IMR-90 (cell line): ENCODE data around the gene ATG4A. TPM values are rescaled to one million over a fixed set of nuclear protein-coding genes. Genes with fewer than 3 reads are reported as not detected.

ENCODE experiments used
- ATAC-seq: fragments of 200-7000 bp; cut with Tn5 transposase; 2 replicates; pipeline ENCODE4 v1.9.1; 2020; ENCODE audit warnings: low read depth, mild to moderate bottlenecking, moderate library complexity
- BruUV-seq: library from RNA; stranded (reverse); fragments of 400-500 nt; replicated peaks from 2 replicates; lab custom pipeline; 2021; lab: Mats Ljungman, UMichigan
- CTCF ChIA-PET: fragments of 300-600 bp; formaldehyde crosslinking; extraction: SDS; loops from one replicate; lab custom pipeline; 2021; ENCODE audit warnings: antibody characterized with exemption; lab: Yijun Ruan, JAX
- POLR2A ChIA-PET: fragments of 300-600 bp; sonication (Branson Sonifier 250); formaldehyde crosslinking; loops from one replicate; lab custom pipeline; 2022; ENCODE audit warnings: antibody characterized with exemption; ENCODE audit not compliant: unreplicated experiment; lab: Charles Lee
- DNase-seq: peaks from one replicate; pipeline ENCODE4 v3.0.0; 2013
- H2AFZ ChIP-seq: replicated peaks from 2 replicates; pipeline ENCODE3; 2013; ENCODE audit warnings: low read length, mild to moderate bottlenecking; ENCODE audit not compliant: poor library complexity
- H2AK5ac ChIP-seq: 2 replicates; pipeline ENCODE4 v1.6.1; 2013; ENCODE audit warnings: low read depth, low read length, inconsistent platforms
- H2AK9ac ChIP-seq: replicated peaks from 2 replicates; pipeline ENCODE3; 2013; ENCODE audit warnings: mild to moderate bottlenecking, low read depth, low read length, moderate library complexity; ENCODE audit not compliant: poor library complexity
- H2BK120ac ChIP-seq: 2 replicates; pipeline ENCODE4 v1.6.1; 2013; ENCODE audit warnings: low read depth, low read length, inconsistent platforms
- H2BK15ac ChIP-seq: 3 replicates; pipeline ENCODE4 v1.6.1; 2013; ENCODE audit warnings: low read depth, low read length, inconsistent platforms
- H2BK20ac ChIP-seq: 2 replicates; pipeline ENCODE4 v1.6.1; 2013; ENCODE audit warnings: low read depth, mild to moderate bottlenecking, inconsistent platforms, low read length, moderate library complexity
- H2BK5ac ChIP-seq: 2 replicates; pipeline ENCODE4 v1.6.1; 2013; ENCODE audit warnings: mild to moderate bottlenecking, low read depth, low read length, inconsistent platforms; ENCODE audit not compliant: poor library complexity, severe bottlenecking
- H3K14ac ChIP-seq: replicated peaks from 2 replicates; pipeline ENCODE4 v1.6.1; 2013; ENCODE audit warnings: low read depth, low read length, inconsistent platforms
- H3K18ac ChIP-seq: 2 replicates; pipeline ENCODE4 v1.6.1; 2013; ENCODE audit warnings: low read depth, low read length, control low read depth
- H3K23ac ChIP-seq: 2 replicates; pipeline ENCODE4 v1.6.1; 2013; ENCODE audit warnings: low read depth, low read length, inconsistent platforms
- H3K27ac ChIP-seq: 2 replicates; pipeline ENCODE4 v1.5.1; 2013; ENCODE audit warnings: mild to moderate bottlenecking, control low read depth, low read length; ENCODE audit not compliant: insufficient read depth
- H3K27me3 ChIP-seq: 2 replicates; pipeline ENCODE4 v1.6.1; 2013; ENCODE audit warnings: low read length; ENCODE audit not compliant: control insufficient read depth, insufficient read depth
- H3K36me3 ChIP-seq: 2 replicates; pipeline ENCODE4 v1.6.1; 2013; ENCODE audit warnings: low read length, mixed read lengths; ENCODE audit not compliant: control insufficient read depth, insufficient read depth
- H3K4ac ChIP-seq: 2 replicates; pipeline ENCODE4 v1.6.1; 2013; ENCODE audit warnings: low read depth, low read length, inconsistent platforms
- H3K4me1 ChIP-seq: 2 replicates; pipeline ENCODE4 v1.6.1; 2013; ENCODE audit warnings: low read length, mixed read lengths; ENCODE audit not compliant: control insufficient read depth, insufficient read depth
- H3K4me2 ChIP-seq: 2 replicates; pipeline ENCODE4 v1.6.1; 2013; ENCODE audit warnings: low read depth, mild to moderate bottlenecking, control low read depth, low read length, moderate library complexity
- H3K4me3 ChIP-seq: 2 replicates; pipeline ENCODE4 v1.5.1; 2013; ENCODE audit warnings: low read depth, mild to moderate bottlenecking, control low read depth, low read length, moderate library complexity; ENCODE audit not compliant: insufficient read depth
- H3K56ac ChIP-seq: 2 replicates; pipeline ENCODE4 v1.6.1; 2013; ENCODE audit warnings: low read length, inconsistent platforms; ENCODE audit not compliant: insufficient read depth; ENCODE audit errors: extremely low read depth
- H3K79me1 ChIP-seq, 2 experiments: 2 replicates each; pipeline ENCODE4 v1.6.1; 2013; ENCODE audit warnings: low read length in 2 of 2, inconsistent platforms in 1 of 2, low read depth in 1 of 2
- H3K9ac ChIP-seq: 2 replicates; pipeline ENCODE4 v1.6.1; 2013; ENCODE audit warnings: low read depth, low read length, control low read depth
- H3K9me1 ChIP-seq: 2 replicates; pipeline ENCODE4 v1.6.1; 2013; ENCODE audit warnings: low read length, inconsistent platforms; ENCODE audit not compliant: insufficient read depth
- H3K9me3 ChIP-seq: 2 replicates; pipeline ENCODE4 v1.6.1; 2013; ENCODE audit warnings: low read length; ENCODE audit not compliant: control insufficient read depth, insufficient read depth
- H4K20me1 ChIP-seq: 2 replicates; pipeline ENCODE4 v1.6.1; 2013; ENCODE audit warnings: low read length, inconsistent platforms; ENCODE audit not compliant: insufficient read depth
- H4K5ac ChIP-seq: 2 replicates; pipeline ENCODE4 v1.6.1; 2013; ENCODE audit warnings: mild to moderate bottlenecking, low read depth, low read length, control low read depth
- H4K8ac ChIP-seq, 2 experiments: 2 replicates each; pipeline ENCODE4 v1.6.1; 2013; ENCODE audit warnings: low read depth in 2 of 2, low read length in 2 of 2, control low read depth in 1 of 2, inconsistent platforms in 1 of 2
- H4K91ac ChIP-seq: 2 replicates; pipeline ENCODE4 v1.6.1; 2013; ENCODE audit warnings: low read depth, low read length, inconsistent platforms; ENCODE audit not compliant: insufficient read depth
- BHLHE40 ChIP-seq: fragments of 150-350 bp; IDR thresholded peaks from 2 replicates; pipeline ENCODE4 v1.6.1; 2016; ENCODE audit warnings: mild to moderate bottlenecking, low read depth, low read length
- CEBPB ChIP-seq: IDR thresholded peaks from 2 replicates; pipeline ENCODE4 v1.6.1; 2012; ENCODE audit warnings: low read depth, low read length, improper control_type of control experiment
- CHD1 ChIP-seq: IDR thresholded peaks from 2 replicates; pipeline ENCODE4 v1.6.1; 2012; ENCODE audit warnings: low read depth, low read length, improper control_type of control experiment
- CTCF ChIP-seq: conservative IDR thresholded peaks from 2 replicates; pipeline ENCODE4 v1.5.1; 2012; ENCODE audit warnings: mild to moderate bottlenecking, low read depth, low read length, improper control_type of control experiment
- ELK1 ChIP-seq: fragments of 150-350 bp; IDR thresholded peaks from 2 replicates; pipeline ENCODE4 v1.6.1; 2016; ENCODE audit warnings: low read depth, mild to moderate bottlenecking, low read length, moderate library complexity, borderline replicate concordance
- FOS ChIP-seq: fragments of 150-350 bp; IDR thresholded peaks from 2 replicates; pipeline ENCODE4 v1.6.1; 2016; ENCODE audit warnings: low read depth, low read length
- MAFK ChIP-seq: IDR thresholded peaks from 2 replicates; pipeline ENCODE4 v1.6.1; 2012; ENCODE audit warnings: low read depth, low read length, improper control_type of control experiment
- MAZ ChIP-seq: IDR thresholded peaks from 2 replicates; pipeline ENCODE4 v1.6.1; 2012; ENCODE audit warnings: low read depth, mild to moderate bottlenecking, low read length, improper control_type of control experiment, moderate library complexity, borderline replicate concordance
- MXI1 ChIP-seq: IDR thresholded peaks from 2 replicates; pipeline ENCODE4 v1.6.1; 2012; ENCODE audit warnings: low read depth, mild to moderate bottlenecking, low read length, moderate library complexity, borderline replicate concordance
- NFE2L2 ChIP-seq: fragments of 150-350 bp; IDR thresholded peaks from 2 replicates; pipeline ENCODE4 v1.6.1; 2016; ENCODE audit warnings: low read depth, mild to moderate bottlenecking, low read length
- POLR2A ChIP-seq: IDR thresholded peaks from 2 replicates; pipeline ENCODE4 v1.6.1; 2012; ENCODE audit warnings: mild to moderate bottlenecking, low read depth, low read length
- RAD21 ChIP-seq: IDR thresholded peaks from 2 replicates; pipeline ENCODE4 v1.6.1; 2012; ENCODE audit warnings: low read length, improper control_type of control experiment
- RCOR1 ChIP-seq: IDR thresholded peaks from 2 replicates; pipeline ENCODE4 v1.6.1; 2012; ENCODE audit warnings: mild to moderate bottlenecking, low read length, improper control_type of control experiment; ENCODE audit not compliant: insufficient replicate concordance
- RFX5 ChIP-seq: IDR thresholded peaks from 2 replicates; pipeline ENCODE4 v1.8.0; 2012; ENCODE audit warnings: low read depth, mild to moderate bottlenecking, low read length, moderate library complexity
- USF2 ChIP-seq: fragments of 150-350 bp; IDR thresholded peaks from 2 replicates; pipeline ENCODE4 v1.6.1; 2017; ENCODE audit warnings: mild to moderate bottlenecking, antibody characterized with exemption, low read length, low read depth
- WGBS, 2 experiments: methylation state at CpG; one replicate each; pipeline versions ENCODE4 v1.1.5 to v1.1.7; 2013; ENCODE audit warnings: missing lambda C conversion rate in 2 of 2; ENCODE audit not compliant: insufficient read length in 1 of 2; ENCODE audit errors: extremely low coverage in 2 of 2; 5-methylcytosine and 5-hydroxymethylcytosine counted together
- dilution Hi-C: fragments of 300-500 bp; cut with HindIII; formaldehyde crosslinking; loops from one replicate; pipeline ENCODE4 v1.14.3; 2018; ENCODE audit warnings: low sequenced_read_pairs; ENCODE audit not compliant: unreplicated experiment
- in situ Hi-C: fragments of 300-500 bp; cut with MboI; formaldehyde crosslinking; loops from 3 replicates; pipeline ENCODE4 v1.14.3; 2019; ENCODE audit warnings: low sequenced_read_pairs, inconsistent platforms, mixed read lengths
- intact Hi-C: fragments of 100-400 bp; cut with micrococcal nuclease; formaldehyde crosslinking; loops from 2 replicates; pipeline ENCODE4 v1.10.0; 2022
- polyA plus RNA-seq, 3 experiments: library from polyadenylated mRNA; depleted of rRNA; stranded (reverse); fragments of >200 nt; gene quantifications; 2 replicates each; pipeline ENCODE4 v1.2.3, GENCODE V29; 2012; ENCODE audit warnings: low replicate concordance in 1 of 3
- total RNA-seq: library from RNA; depleted of rRNA; stranded (reverse); fragments of >200 nt; gene quantifications from 2 replicates; pipeline ENCODE4 v1.2.3, GENCODE V29; 2012

Gene ATG4A
- total and polyA plus RNA-seq, 2 of the 4 experiments (the other 2 are of a cell fraction): 8.2 to 14.7 TPM

GRCh38 chrX:108132876-108133275 is 41.3 kb downstream of the ATG4A start:
- WGBS, 2 experiments: no CpG with 5 or more reads among the region's 2 CpGs
- POLR2A ChIA-PET: no interaction called here
- CTCF ChIA-PET: no interaction called here

More at GRCh38 chrX:108132876-108133275, 41.3 kb downstream of the ATG4A start:
- no peak overlapping the region for H2BK120ac ChIP-seq
- H3K4me1 ChIP-seq: no peaks in the 10 kb centered on the region
- H3K4ac ChIP-seq: no peak overlapping the region
- intact Hi-C loops (no loop called here), dilution Hi-C loops (no loop called here), in situ Hi-C loops (no loop called here)
- H2BK15ac ChIP-seq: no peak overlapping the region
- no peak overlapping the region for H3K18ac ChIP-seq
- H2AFZ ChIP-seq: no peak overlapping the region
- H3K23ac ChIP-seq: no peak overlapping the region
- no peak overlapping the region for H3K4me2 ChIP-seq
- no peak for TF ChIP-seq CTCF
- TF ChIP-seq MAFK: no peak
- TF ChIP-seq BHLHE40: no peak
- no peak for TF ChIP-seq CEBPB
- TF ChIP-seq MXI1: no peak
- TF ChIP-seq USF2: no peak
- TF ChIP-seq RAD21: no peak
- no peak for TF ChIP-seq RCOR1
- no peak for TF ChIP-seq POLR2A
- no peak for TF ChIP-seq ELK1
- no peak for TF ChIP-seq NFE2L2
- TF ChIP-seq MAZ: no peak
- TF ChIP-seq RFX5: no peak
- no peak for TF ChIP-seq FOS
- TF ChIP-seq CHD1: no peak
- H3K27ac ChIP-seq: no peak overlapping the region
- no peaks in the 10 kb centered on the region for H4K20me1 ChIP-seq
- no peak overlapping the region for H2AK9ac ChIP-seq
- no peak for ATAC-seq
- H4K8ac ChIP-seq: no peak overlapping the region
- H2BK20ac ChIP-seq: no peak overlapping the region
- no peak for DNase-seq
- no peak overlapping the region for H2AK5ac ChIP-seq
- H3K9me3 ChIP-seq: no peaks in the 10 kb centered on the region
- H3K9ac ChIP-seq: no peak overlapping the region
- no peaks in the 10 kb centered on the region for H3K79me1 ChIP-seq
- no peaks in the 10 kb centered on the region for H3K9me1 ChIP-seq
- H3K56ac ChIP-seq: no peak overlapping the region
- H3K4me3 ChIP-seq: no peak overlapping the region
- no peak overlapping the region for H4K91ac ChIP-seq
- H3K27me3 ChIP-seq: no peaks in the 10 kb centered on the region
- no peak overlapping the region for H3K14ac ChIP-seq
- H4K5ac ChIP-seq: no peak overlapping the region
- H2BK5ac ChIP-seq: no peak overlapping the region
- no peaks in the 10 kb centered on the region for H3K36me3 ChIP-seq
- BruUV-seq: no TSS peak
